HepG2 (cell line): ENCODE results near the gene OFD1. TPM values are rescaled to one million over a fixed set of nuclear protein-coding genes. Genes with fewer than 3 reads are reported as not detected.

Experiments used
- ATAC-seq: fragments of 200-7000 bp; cut with Tn5 transposase; 3 replicates; pipeline ENCODE4 v1.9.1; 2020; ENCODE audit warnings: mild to moderate bottlenecking, moderate library complexity
- BruUV-seq: library from RNA; stranded (reverse); fragments of 400-500 nt; replicated peaks from 2 replicates; lab custom pipeline; 2021; lab: Mats Ljungman, UMichigan
- CTCF ChIA-PET: fragments of 300-600 bp; formaldehyde crosslinking; extraction: SDS; loops from one replicate; lab custom pipeline; 2021; ENCODE audit warnings: low total read pairs, inconsistent platforms, low intra/inter-chr PET ratio; lab: Yijun Ruan, JAX
- POLR2A ChIA-PET: fragments of 350-600 bp; sonication (Branson Sonifier 250); formaldehyde crosslinking; loops from one replicate; lab custom pipeline; 2020; ENCODE audit warnings: antibody characterized with exemption, inconsistent platforms; lab: Yijun Ruan, JAX
- DNase-seq: peaks from one replicate; pipeline ENCODE4 v3.0.0-alpha.2; 2015; ENCODE audit warnings: low spot score
- FAIRE-seq: peaks from 3 replicates; lab custom pipeline; 2011; peaks lifted over from hg19 to GRCh38; lab: Jason Lieb, UNC
- H2AFZ ChIP-seq: one replicate; pipeline ENCODE4 v1.6.1; 2011; ENCODE audit warnings: low read length, inconsistent platforms
- H3K27ac ChIP-seq: fragments of 300-600 bp; 3 replicates; pipeline ENCODE4 v1.8.0; 2011; ENCODE audit warnings: mixed run types, mild to moderate bottlenecking, mixed read lengths, low read length, inconsistent platforms; ENCODE audit not compliant: insufficient read depth; ENCODE audit errors: extremely low read length
- H3K27me3 ChIP-seq, 2 experiments: fragments of 200-600 bp in 1 of 2; 2 replicates in 1 of 2; 3 replicates in 1 of 2; pipeline versions ENCODE4 v1.6.0 to v1.8.0; 2011; ENCODE audit warnings: low read length in 2 of 2, mild to moderate bottlenecking in 2 of 2, moderate library complexity in 2 of 2, inconsistent platforms in 1 of 2; ENCODE audit not compliant: insufficient read depth in 2 of 2, control insufficient read depth in 1 of 2
- H3K36me3 ChIP-seq, 2 experiments: fragments of 200-600 bp in 1 of 2; replicated peaks in 1 of 2; 2 replicates in 1 of 2; 3 replicates in 1 of 2; pipeline versions ENCODE4 v1.5.1 to v1.8.0; 2011; ENCODE audit warnings: low read length in 2 of 2, inconsistent platforms in 1 of 2; ENCODE audit not compliant: insufficient read depth in 2 of 2, control insufficient read depth in 1 of 2
- H3K4me1 ChIP-seq: 2 replicates; pipeline ENCODE4 v1.5.1; 2012; ENCODE audit warnings: low read length, inconsistent platforms; ENCODE audit not compliant: insufficient read depth
- H3K4me2 ChIP-seq: 2 replicates; pipeline ENCODE4 v1.6.0; 2011; ENCODE audit warnings: low read depth, low read length, inconsistent platforms
- H3K4me3 ChIP-seq, 3 experiments: fragments of 200-600 bp in 1 of 3; sonication (generic), shearing (Covaris generic) in 1 of 3; replicated peaks in 1 of 3; 2 replicates each; pipeline ENCODE4 v1.5.1; 2011 to 2016; ENCODE audit warnings: low read length in 3 of 3, inconsistent platforms in 2 of 3, low read depth in 2 of 3, mild to moderate bottlenecking in 2 of 3, control low read depth in 1 of 3, mixed read lengths in 1 of 3; ENCODE audit not compliant: insufficient read depth in 1 of 3
- H3K79me2 ChIP-seq: one replicate; pipeline ENCODE4 v1.6.1; 2011; ENCODE audit warnings: low read length, inconsistent platforms; ENCODE audit not compliant: insufficient read depth
- H3K9ac ChIP-seq: 2 replicates; pipeline ENCODE4 v1.6.0; 2011; ENCODE audit warnings: mild to moderate bottlenecking, low read depth, low read length, inconsistent platforms; ENCODE audit not compliant: insufficient read depth
- H3K9me3 ChIP-seq: 2 replicates; pipeline ENCODE4 v1.5.1; 2012; ENCODE audit warnings: mild to moderate bottlenecking, low read length
- H4K20me1 ChIP-seq: 2 replicates; pipeline ENCODE4 v1.6.0; 2011; ENCODE audit warnings: inconsistent platforms, mild to moderate bottlenecking, low read length, moderate library complexity; ENCODE audit not compliant: insufficient read depth
- AGO1 ChIP-seq: fragments of 200-400 bp; formaldehyde crosslinking; IDR thresholded peaks from 2 replicates; pipeline ENCODE4 v1.6.1; 2017; ENCODE audit warnings: mild to moderate bottlenecking, low read depth, low read length, moderate library complexity; ENCODE audit not compliant: poor library complexity, severe bottlenecking
- BRCA1 ChIP-seq: sonication (generic); formaldehyde crosslinking; IDR thresholded peaks from 2 replicates; pipeline ENCODE4 v1.4.0; 2020; ENCODE audit warnings: missing genetic modification reagents
- CSRNP1 ChIP-seq: sonication (generic); formaldehyde crosslinking; IDR thresholded peaks from 2 replicates; pipeline ENCODE4 v1.8.1; 2023; ENCODE audit warnings: mild to moderate bottlenecking, missing genetic modification reagents
- MIER3 ChIP-seq: IDR thresholded peaks from 2 replicates; pipeline ENCODE4 v1.6.1; 2016; ENCODE audit warnings: missing compliant biosample characterization, borderline replicate concordance
- MIXL1 ChIP-seq: IDR thresholded peaks from 2 replicates; pipeline ENCODE4 v1.6.1; 2016
- PREB ChIP-seq: sonication (generic); formaldehyde crosslinking; IDR thresholded peaks from 2 replicates; pipeline ENCODE4 v1.4.0; 2020; ENCODE audit warnings: missing genetic modification reagents
- WGBS: methylation state at CpG from one replicate; pipeline ENCODE4 v1.1.6; 2017; ENCODE audit warnings: low lambda C conversion rate; 5-methylcytosine and 5-hydroxymethylcytosine counted together
- in situ Hi-C: cut with HindIII; loops from 2 replicates; pipeline ENCODE4 v1.10.0; 2017; ENCODE audit warnings: low pct_unique_long_range_greater_than_20kb; ENCODE audit not compliant: extremely low pct_ligation_motif_present
- intact Hi-C: fragments of 100-400 bp; cut with micrococcal nuclease; formaldehyde crosslinking; loops from one replicate; pipeline ENCODE4 v1.10.0; 2022; ENCODE audit not compliant: unreplicated experiment
- polyA plus RNA-seq, 8 experiments: library from polyadenylated mRNA; depleted of rRNA in 3 of 8; stranded (reverse) in 7 of 8; unstranded in 1 of 8; fragments of >200 nt; fragmentation: Illumina TruSeq in 4 of 8; extraction: Trizol in 4 of 8; gene quantifications; 2 replicates each; pipeline versions ENCODE4 v1.2.1 to v1.2.3, GENCODE V29; 2011 to 2016; ENCODE audit warnings: low read depth in 4 of 8, missing spikeins in 1 of 8, mixed read lengths in 1 of 8; ENCODE audit not compliant: insufficient read depth in 1 of 8
- total RNA-seq, 5 experiments: library from RNA; depleted of rRNA; stranded (reverse); fragments of >200 nt; fragmentation: Illumina TruSeq; extraction: Trizol; gene quantifications; 2 replicates each; pipeline ENCODE4 v1.2.3, GENCODE V29; 2016; ENCODE audit warnings: low read depth in 1 of 5
- TF ChIP-seq, protein P1 (sequence below): sonication (generic); formaldehyde crosslinking; IDR thresholded peaks from 2 replicates; pipeline ENCODE4 v1.8.0; 2022; ENCODE audit warnings: missing genetic modification reagents, mild to moderate bottlenecking, moderate library complexity, borderline replicate concordance
- TF ChIP-seq, protein P2 (sequence below): sonication (generic); formaldehyde crosslinking; IDR thresholded peaks from 2 replicates; pipeline ENCODE4 v1.5.0; 2020; ENCODE audit warnings: mild to moderate bottlenecking, missing genetic modification reagents, moderate library complexity

Gene OFD1
- total and polyA plus RNA-seq, 2 of the 13 experiments (the other 11 are each of a cell fraction or from before 2014, with no cell fraction given), result 14.9 to 16.4 TPM

- peaks cover 16% of the 10 kb centered on the region for H3K4me1 ChIP-seq
- no peak overlapping the region for H3K9ac ChIP-seq
- in situ Hi-C loops (no loop called here), intact Hi-C loops (no loop called here)
- no peaks in the 10 kb centered on the region for H3K36me3 ChIP-seq
- ChIA-PET POLR2A (no interaction called here), CTCF (no interaction called here)
- H3K9me3 ChIP-seq, result no peaks in the 10 kb centered on the region
- TF ChIP-seq AGO1 (no peak), PREB (CRISPR knock-in tag) (no peak), CSRNP1 (CRISPR knock-in tag) (no peak), BRCA1 (CRISPR knock-in tag) (no peak), MIER3 (no peak), MIXL1 (no peak)
- TF ChIP-seq, protein P1, sequence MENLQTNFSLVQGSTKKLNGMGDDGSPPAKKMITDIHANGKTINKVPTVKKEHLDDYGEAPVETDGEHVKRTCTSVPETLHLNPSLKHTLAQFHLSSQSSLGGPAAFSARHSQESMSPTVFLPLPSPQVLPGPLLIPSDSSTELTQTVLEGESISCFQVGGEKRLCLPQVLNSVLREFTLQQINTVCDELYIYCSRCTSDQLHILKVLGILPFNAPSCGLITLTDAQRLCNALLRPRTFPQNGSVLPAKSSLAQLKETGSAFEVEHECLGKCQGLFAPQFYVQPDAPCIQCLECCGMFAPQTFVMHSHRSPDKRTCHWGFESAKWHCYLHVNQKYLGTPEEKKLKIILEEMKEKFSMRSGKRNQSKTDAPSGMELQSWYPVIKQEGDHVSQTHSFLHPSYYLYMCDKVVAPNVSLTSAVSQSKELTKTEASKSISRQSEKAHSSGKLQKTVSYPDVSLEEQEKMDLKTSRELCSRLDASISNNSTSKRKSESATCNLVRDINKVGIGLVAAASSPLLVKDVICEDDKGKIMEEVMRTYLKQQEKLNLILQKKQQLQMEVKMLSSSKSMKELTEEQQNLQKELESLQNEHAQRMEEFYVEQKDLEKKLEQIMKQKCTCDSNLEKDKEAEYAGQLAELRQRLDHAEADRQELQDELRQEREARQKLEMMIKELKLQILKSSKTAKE (CRISPR knock-in tag), result no peak
- TF ChIP-seq, protein P2, sequence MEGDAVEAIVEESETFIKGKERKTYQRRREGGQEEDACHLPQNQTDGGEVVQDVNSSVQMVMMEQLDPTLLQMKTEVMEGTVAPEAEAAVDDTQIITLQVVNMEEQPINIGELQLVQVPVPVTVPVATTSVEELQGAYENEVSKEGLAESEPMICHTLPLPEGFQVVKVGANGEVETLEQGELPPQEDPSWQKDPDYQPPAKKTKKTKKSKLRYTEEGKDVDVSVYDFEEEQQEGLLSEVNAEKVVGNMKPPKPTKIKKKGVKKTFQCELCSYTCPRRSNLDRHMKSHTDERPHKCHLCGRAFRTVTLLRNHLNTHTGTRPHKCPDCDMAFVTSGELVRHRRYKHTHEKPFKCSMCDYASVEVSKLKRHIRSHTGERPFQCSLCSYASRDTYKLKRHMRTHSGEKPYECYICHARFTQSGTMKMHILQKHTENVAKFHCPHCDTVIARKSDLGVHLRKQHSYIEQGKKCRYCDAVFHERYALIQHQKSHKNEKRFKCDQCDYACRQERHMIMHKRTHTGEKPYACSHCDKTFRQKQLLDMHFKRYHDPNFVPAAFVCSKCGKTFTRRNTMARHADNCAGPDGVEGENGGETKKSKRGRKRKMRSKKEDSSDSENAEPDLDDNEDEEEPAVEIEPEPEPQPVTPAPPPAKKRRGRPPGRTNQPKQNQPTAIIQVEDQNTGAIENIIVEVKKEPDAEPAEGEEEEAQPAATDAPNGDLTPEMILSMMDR (CRISPR knock-in tag), result no peak
- H4K20me1 ChIP-seq, result 0 out of 2 replicates have a peak, but pooled peaks cover under 1% of the 10 kb centered on the region
- ATAC-seq, result no peak
- BruUV-seq, result no TSS peak
- no peak overlapping the region for H3K4me2 ChIP-seq
- no peak overlapping the region for H3K4me3 ChIP-seq
- H3K79me2 ChIP-seq, result peaks cover 60% of the 10 kb centered on the region
- no peak overlapping the region for H2AFZ ChIP-seq
- H3K27ac ChIP-seq, result no peak overlapping the region
- WGBS, result 100% methylated on average over 1 of the region's 1 CpG
- no peaks in the 10 kb centered on the region for H3K27me3 ChIP-seq
- DNase-seq, result no peak
- FAIRE-seq, result no peak
Observed at GRCh38 chrX:13697976-13698375, 36.6 kb upstream of the OFD1 start.
